Neural progenitor cell (in vitro differentiated cells): ENCODE measurements around the gene DHDH. TPM values are rescaled to one million over a fixed set of nuclear protein-coding genes. Genes with fewer than 3 reads are reported as not detected.
A peak's percentile ranks its signal among the peaks of the same experiment; 100 is the strongest.

ENCODE experiments used
- DNase-seq: peaks from one replicate; pipeline ENCODE4 v3.0.0-alpha.2; 2016; ENCODE audit warnings: low spot score
- H2AFZ ChIP-seq: fragments of 200-600 bp; sonication (generic); replicated peaks from 2 replicates; pipeline ENCODE4 v1.6.1; 2016; ENCODE audit warnings: antibody characterized with exemption
- H3F3A ChIP-seq: fragments of 200-600 bp; sonication (generic); 2 replicates; pipeline ENCODE4 v1.6.1; 2016; ENCODE audit warnings: antibody characterized with exemption, low read depth
- H3K27ac ChIP-seq: fragments of 200-600 bp; sonication (generic); 2 replicates; pipeline ENCODE4 v1.5.1; 2016; ENCODE audit warnings: mild to moderate bottlenecking
- H3K27me3 ChIP-seq: fragments of 200-600 bp; sonication (generic); 2 replicates; pipeline ENCODE4 v1.6.1; 2016; ENCODE audit warnings: mild to moderate bottlenecking, moderate library complexity
- H3K36me3 ChIP-seq: fragments of 200-600 bp; sonication (generic); 2 replicates; pipeline ENCODE4 v1.5.1; 2016
- H3K4me1 ChIP-seq: fragments of 200-600 bp; sonication (generic); 2 replicates; pipeline ENCODE4 v1.6.1; 2016; ENCODE audit warnings: mixed run types
- H3K4me2 ChIP-seq: fragments of 200-600 bp; sonication (generic); 2 replicates; pipeline ENCODE4 v1.6.1; 2016
- H3K4me3 ChIP-seq: fragments of 200-600 bp; sonication (generic); 2 replicates; pipeline ENCODE4 v1.5.1; 2016
- H3K79me2 ChIP-seq: fragments of 200-600 bp; sonication (generic); 2 replicates; pipeline ENCODE4 v1.6.1; 2016; ENCODE audit warnings: low read depth
- H3K9ac ChIP-seq: fragments of 200-600 bp; sonication (generic); 2 replicates; pipeline ENCODE4 v1.6.1; 2016
- H3K9me3 ChIP-seq: fragments of 200-600 bp; sonication (generic); 2 replicates; pipeline ENCODE4 v1.5.1; 2016; ENCODE audit warnings: low read depth
- H4K20me1 ChIP-seq: fragments of 200-600 bp; sonication (generic); 2 replicates; pipeline ENCODE4 v1.6.1; 2016; ENCODE audit warnings: low read depth
- H3K27ac Mint-ChIP-seq: 3 replicates; pipeline ENCODE4 v1.8.0; 2021; ENCODE audit warnings: mixed read lengths
- H3K27me3 Mint-ChIP-seq: 2 replicates; pipeline ENCODE4 v1.8.0; 2022; ENCODE audit warnings: low read depth, mild to moderate bottlenecking, inconsistent platforms, moderate library complexity, mixed read lengths; ENCODE audit not compliant: insufficient read depth
- H3K36me3 Mint-ChIP-seq: 3 replicates; pipeline ENCODE4 v1.8.0; 2021; ENCODE audit warnings: mixed read lengths
- H3K4me1 Mint-ChIP-seq: 3 replicates; pipeline ENCODE4 v1.8.0; 2021; ENCODE audit warnings: mixed read lengths
- H3K4me3 Mint-ChIP-seq: 3 replicates; pipeline ENCODE4 v1.8.0; 2021; ENCODE audit warnings: mild to moderate bottlenecking, moderate library complexity, mixed read lengths
- H3K9me3 Mint-ChIP-seq: 3 replicates; pipeline ENCODE4 v1.8.0; 2020; ENCODE audit warnings: mixed read lengths
- EZH2 ChIP-seq: fragments of 200-600 bp; sonication (generic); IDR thresholded peaks from 2 replicates; pipeline ENCODE4 v1.6.1; 2017; ENCODE audit warnings: antibody characterized with exemption, mild to moderate bottlenecking, moderate library complexity
- EZH2phosphoT487 ChIP-seq: fragments of 200-600 bp; sonication (generic); IDR thresholded peaks from 2 replicates; pipeline ENCODE4 v1.6.1; 2017; ENCODE audit warnings: antibody characterized with exemption
- total RNA-seq: library from RNA; depleted of rRNA; stranded (reverse); fragments of >200 nt; gene quantifications from 2 replicates; pipeline ENCODE4 v1.2.3, GENCODE V29; 2015; ENCODE audit warnings: low replicate concordance
- TF ChIP-seq, protein P1 (sequence below): fragments of 200-600 bp; sonication (generic); IDR thresholded peaks from 2 replicates; pipeline ENCODE4 v1.5.1; 2017; ENCODE audit warnings: antibody characterized with exemption, mild to moderate bottlenecking

Gene DHDH
- total RNA-seq, 1 donor from 2014 or later: not detected

GRCh38 chr19:48965040-48965805 lies 31.7 kb downstream of the DHDH start, which contains the start of gene FTL:
Gene FTL (plus strand): TSS chr19:48965309. CDS start chr19:48965508, 199 bp downstream.
- H3K4me2 ChIP-seq: peak within 1 kb of the TSS; percentile 87
- TF ChIP-seq EZH2: no peak
- TF ChIP-seq, protein P1, sequence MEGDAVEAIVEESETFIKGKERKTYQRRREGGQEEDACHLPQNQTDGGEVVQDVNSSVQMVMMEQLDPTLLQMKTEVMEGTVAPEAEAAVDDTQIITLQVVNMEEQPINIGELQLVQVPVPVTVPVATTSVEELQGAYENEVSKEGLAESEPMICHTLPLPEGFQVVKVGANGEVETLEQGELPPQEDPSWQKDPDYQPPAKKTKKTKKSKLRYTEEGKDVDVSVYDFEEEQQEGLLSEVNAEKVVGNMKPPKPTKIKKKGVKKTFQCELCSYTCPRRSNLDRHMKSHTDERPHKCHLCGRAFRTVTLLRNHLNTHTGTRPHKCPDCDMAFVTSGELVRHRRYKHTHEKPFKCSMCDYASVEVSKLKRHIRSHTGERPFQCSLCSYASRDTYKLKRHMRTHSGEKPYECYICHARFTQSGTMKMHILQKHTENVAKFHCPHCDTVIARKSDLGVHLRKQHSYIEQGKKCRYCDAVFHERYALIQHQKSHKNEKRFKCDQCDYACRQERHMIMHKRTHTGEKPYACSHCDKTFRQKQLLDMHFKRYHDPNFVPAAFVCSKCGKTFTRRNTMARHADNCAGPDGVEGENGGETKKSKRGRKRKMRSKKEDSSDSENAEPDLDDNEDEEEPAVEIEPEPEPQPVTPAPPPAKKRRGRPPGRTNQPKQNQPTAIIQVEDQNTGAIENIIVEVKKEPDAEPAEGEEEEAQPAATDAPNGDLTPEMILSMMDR: no peak
- H3K4me3 Mint-ChIP-seq: peak within 1 kb of the TSS; percentile 95
- H3K4me1 ChIP-seq: peaks cover 25% of the 10 kb centered on the region
- peak; percentile 95 for DNase-seq
- H3K27me3 Mint-ChIP-seq: peaks cover 20% of the 10 kb centered on the region
- peaks cover 57% of the 10 kb centered on the region for H3F3A ChIP-seq
- peaks cover 10% of the 10 kb centered on the region for H4K20me1 ChIP-seq
- peaks cover 14% of the 10 kb centered on the region for H3K36me3 Mint-ChIP-seq
- peak within 1 kb of the TSS; percentile 56 for H3K9ac ChIP-seq
- peak within 1 kb of the TSS; percentile 82 for H3K4me3 ChIP-seq
- no peak within 1 kb of the TSS for H3K27ac ChIP-seq
- H3K9me3 ChIP-seq: no peaks in the 10 kb centered on the region
- H3K27ac Mint-ChIP-seq: peak within 1 kb of the TSS; percentile 97
- H3K79me2 ChIP-seq: peaks cover 18% of the 10 kb centered on the region
- H3K27me3 ChIP-seq: no peaks in the 10 kb centered on the region
- H3K36me3 ChIP-seq: peaks cover 7% of the 10 kb centered on the region
- no peak within 1 kb of the TSS for H2AFZ ChIP-seq
- peaks cover 45% of the 10 kb centered on the region for H3K4me1 Mint-ChIP-seq
- H3K9me3 Mint-ChIP-seq: no peaks in the 10 kb centered on the region

DNA sequence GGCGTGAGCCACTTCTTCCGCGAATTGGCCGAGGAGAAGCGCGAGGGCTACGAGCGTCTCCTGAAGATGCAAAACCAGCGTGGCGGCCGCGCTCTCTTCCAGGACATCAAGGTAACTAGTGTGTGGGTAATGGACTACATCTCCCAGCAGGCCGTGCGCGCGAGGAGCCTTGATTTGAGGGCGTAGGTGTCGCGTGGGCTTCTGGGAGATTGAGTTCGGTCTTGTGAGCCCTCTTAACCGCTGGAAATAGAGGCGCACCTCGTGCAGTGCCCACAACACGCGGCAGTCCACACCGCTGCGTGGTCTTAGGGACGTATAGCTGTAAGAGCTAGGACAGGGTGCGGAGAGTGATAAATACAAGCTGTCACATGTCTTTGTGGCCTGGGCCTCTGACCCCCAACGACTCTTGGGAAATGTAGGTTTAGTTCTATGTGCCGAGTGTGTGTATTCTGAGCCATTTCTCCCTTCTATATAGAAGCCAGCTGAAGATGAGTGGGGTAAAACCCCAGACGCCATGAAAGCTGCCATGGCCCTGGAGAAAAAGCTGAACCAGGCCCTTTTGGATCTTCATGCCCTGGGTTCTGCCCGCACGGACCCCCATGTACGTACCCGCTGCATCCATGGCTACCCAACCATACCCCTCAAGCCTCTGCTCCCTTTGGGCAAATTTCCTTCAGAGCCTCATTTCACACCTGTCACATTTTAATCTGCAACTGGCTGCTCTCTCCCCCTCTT lies 32.5 kb downstream of the DHDH start:
- Histone ChIP-seq H3K27ac (no peak overlapping the region), H3K36me3 (peaks cover 7% of the 10 kb centered on the region), H2AFZ (no peak overlapping the region), H4K20me1 (peaks cover 10% of the 10 kb centered on the region), H3K4me1 (peaks cover 25% of the 10 kb centered on the region), H3K79me2 (peaks cover 18% of the 10 kb centered on the region), H3K4me2 (peak overlapping the region; percentile 87), H3F3A (peaks cover 57% of the 10 kb centered on the region), H3K4me3 (peak overlapping the region; percentile 82), H3K9me3 (no peaks in the 10 kb centered on the region), H3K9ac (peak overlapping the region; percentile 56), H3K27me3 (no peaks in the 10 kb centered on the region)
- Mint-ChIP-seq H3K27me3 (peaks cover 23% of the 10 kb centered on the region), H3K9me3 (no peaks in the 10 kb centered on the region), H3K4me1 (peaks cover 47% of the 10 kb centered on the region), H3K36me3 (peaks cover 17% of the 10 kb centered on the region), H3K4me3 (peak overlapping the region; percentile 95), H3K27ac (peak overlapping the region; percentile 43)
- DNase-seq: peak; percentile 95
- no peak for TF ChIP-seq EZH2

DNA sequence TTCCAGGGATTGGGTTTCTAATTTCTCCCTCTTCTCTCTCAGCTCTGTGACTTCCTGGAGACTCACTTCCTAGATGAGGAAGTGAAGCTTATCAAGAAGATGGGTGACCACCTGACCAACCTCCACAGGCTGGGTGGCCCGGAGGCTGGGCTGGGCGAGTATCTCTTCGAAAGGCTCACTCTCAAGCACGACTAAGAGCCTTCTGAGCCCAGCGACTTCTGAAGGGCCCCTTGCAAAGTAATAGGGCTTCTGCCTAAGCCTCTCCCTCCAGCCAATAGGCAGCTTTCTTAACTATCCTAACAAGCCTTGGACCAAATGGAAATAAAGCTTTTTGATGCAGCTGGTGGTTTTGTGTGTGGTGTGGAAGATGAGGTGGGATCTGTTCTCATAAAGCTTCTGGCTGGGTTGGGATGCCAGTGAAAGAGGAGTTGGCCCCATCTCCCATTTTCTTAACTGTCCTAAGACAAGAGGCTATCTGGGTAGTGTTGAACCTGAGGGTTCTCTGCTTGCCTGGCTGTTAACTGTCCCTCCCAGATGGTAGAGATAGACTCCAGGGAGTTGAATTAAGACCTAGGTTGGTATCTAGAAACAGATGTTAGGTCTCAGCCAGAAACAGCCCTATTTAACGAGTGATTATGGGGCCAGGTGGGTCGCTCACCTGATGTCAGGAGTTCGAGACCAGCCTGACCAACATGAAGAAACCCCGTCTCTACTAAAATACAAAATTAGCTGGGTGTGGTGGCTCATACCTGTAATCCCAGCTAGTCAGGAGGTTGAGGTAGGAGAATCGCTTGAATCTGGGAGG lies 33.2 kb downstream of the DHDH start:
- Mint-ChIP-seq H3K9me3 (no peaks in the 10 kb centered on the region), H3K4me1 (peaks cover 44% of the 10 kb centered on the region), H3K27ac (peak overlapping the region; percentile 37), H3K36me3 (peaks cover 20% of the 10 kb centered on the region), H3K27me3 (peaks cover 20% of the 10 kb centered on the region), H3K4me3 (peak overlapping the region; percentile 95)
- peaks cover 7% of the 10 kb centered on the region for H3K36me3 ChIP-seq
- no peak overlapping the region for H3K27ac ChIP-seq
- TF ChIP-seq, protein P1: no peak
- TF ChIP-seq EZH2phosphoT487: no peak
- no peak for TF ChIP-seq EZH2
- H3K79me2 ChIP-seq: peaks cover 18% of the 10 kb centered on the region
- H3K4me1 ChIP-seq: peaks cover 25% of the 10 kb centered on the region
- H3K9ac ChIP-seq: no peak overlapping the region
- H3K4me3 ChIP-seq: peak overlapping the region; percentile 82
- DNase-seq: peak; percentile 79
- H3K9me3 ChIP-seq: no peaks in the 10 kb centered on the region
- H3K4me2 ChIP-seq: peak overlapping the region; percentile 87
- H3F3A ChIP-seq: peaks cover 57% of the 10 kb centered on the region
- no peak overlapping the region for H2AFZ ChIP-seq
- peaks cover 10% of the 10 kb centered on the region for H4K20me1 ChIP-seq
- no peaks in the 10 kb centered on the region for H3K27me3 ChIP-seq
